SK-N-MC (cell line): ENCODE measurements around the gene CNNM3.
"Not testable (repeated sequence)": the region's sequence is repeated elsewhere in the genome, so short reads cannot be mapped to it uniquely, and the experiment has no call there.

Source experiments
- DNase-seq: peaks from one replicate; pipeline ENCODE4 v3.0.0-alpha.2; 2011; ENCODE audit warnings: low read depth, low spot score
- H3K27ac ChIP-seq: fragments of 200-600 bp; sonication (generic); 2 replicates; pipeline ENCODE4 v1.5.1; 2016; ENCODE audit warnings: mixed run types
- H3K36me3 ChIP-seq: fragments of 200-600 bp; sonication (generic); 2 replicates; pipeline ENCODE4 v1.6.1; 2017; ENCODE audit warnings: antibody characterized with exemption, low read length, mixed read lengths; ENCODE audit not compliant: insufficient read depth
- H3K4me3 ChIP-seq: fragments of 200-600 bp; sonication (generic); 2 replicates; pipeline ENCODE4 v1.5.1; 2016
- H3K9ac ChIP-seq: fragments of 200-600 bp; sonication (generic); 2 replicates; pipeline ENCODE4 v1.8.0; 2017; ENCODE audit warnings: mixed run types, mixed read lengths; ENCODE audit not compliant: insufficient read length
- H3K9me3 ChIP-seq: fragments of 200-600 bp; sonication (generic); 2 replicates; pipeline ENCODE4 v1.6.1; 2017; ENCODE audit warnings: low read depth, mild to moderate bottlenecking, antibody characterized with exemption, low read length, moderate library complexity, mixed read lengths
- EZH2 ChIP-seq: fragments of 200-600 bp; sonication (generic); IDR thresholded peaks from one replicate; pipeline ENCODE4 v1.6.1; 2017; ENCODE audit warnings: antibody characterized with exemption
- FOXP2 ChIP-seq: optimal IDR thresholded peaks from 2 replicates; pipeline ENCODE3; 2011; ENCODE audit warnings: mild to moderate bottlenecking, moderate library complexity; ENCODE audit not compliant: insufficient read depth; ENCODE audit errors: extremely low read length, control extremely low read depth
- POLR2AphosphoS5 ChIP-seq: IDR thresholded peaks from 2 replicates; pipeline ENCODE4 v1.6.1; 2012; ENCODE audit warnings: mild to moderate bottlenecking, low read depth, low read length, borderline replicate concordance

CNNM3 gene

DNA sequence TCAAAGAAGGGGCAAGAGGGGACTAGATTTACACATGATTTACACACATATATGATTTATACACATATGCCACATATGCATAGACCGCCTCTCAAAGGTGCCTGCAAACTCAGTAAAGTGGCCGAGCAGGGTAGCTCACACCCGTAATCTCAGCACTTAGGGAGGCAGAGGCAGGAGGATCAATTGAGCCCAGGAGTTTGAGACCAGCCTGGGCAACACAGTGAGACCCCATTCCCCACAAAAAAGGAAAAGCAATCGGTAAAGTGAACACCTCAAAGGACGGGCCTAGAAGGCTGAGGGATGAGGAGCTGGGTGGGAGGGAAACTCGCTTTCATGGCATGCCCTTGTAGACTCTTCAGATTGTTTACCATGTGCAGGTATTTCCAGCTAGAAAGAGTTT lies 36.6 kb downstream of the CNNM3 start:
- Histone ChIP-seq H3K4me3 (no peak overlapping the region), H3K36me3 (peaks cover 36% of the 10 kb centered on the region), H3K27ac (no peak overlapping the region), H3K9ac (no peak overlapping the region), H3K9me3 (no peaks in the 10 kb centered on the region)
- DNase-seq = no peak
- TF ChIP-seq FOXP2 (no peak), POLR2AphosphoS5 (no peak), EZH2 (no peak)

DNA sequence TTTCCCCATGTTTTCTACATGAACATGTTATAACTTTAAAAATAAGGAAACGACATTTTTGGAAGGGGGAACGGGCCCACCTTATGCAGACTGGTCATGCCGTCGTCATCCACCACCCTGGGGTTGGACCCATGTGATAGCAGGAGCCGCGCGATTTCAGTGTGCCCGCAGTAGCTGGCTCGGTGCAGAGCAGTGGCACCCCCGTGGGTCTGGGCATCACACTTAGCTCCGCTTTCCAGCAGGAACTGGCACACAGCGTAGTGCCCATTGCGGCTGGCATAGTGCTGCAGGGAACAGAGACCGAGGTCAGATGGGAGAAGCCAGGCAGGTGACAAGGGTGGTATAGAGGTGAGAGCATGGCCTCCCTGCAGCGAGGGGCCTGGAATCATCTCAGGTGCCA lies 37.3 kb downstream of the CNNM3 start:
- no peak for DNase-seq
- Histone ChIP-seq H3K9ac (no peak overlapping the region), H3K36me3 (peaks cover 30% of the 10 kb centered on the region), H3K27ac (no peak overlapping the region), H3K9me3 (no peaks in the 10 kb centered on the region), H3K4me3 (no peak overlapping the region)
- TF ChIP-seq FOXP2 (no peak), POLR2AphosphoS5 (no peak), EZH2 (no peak)

DNA sequence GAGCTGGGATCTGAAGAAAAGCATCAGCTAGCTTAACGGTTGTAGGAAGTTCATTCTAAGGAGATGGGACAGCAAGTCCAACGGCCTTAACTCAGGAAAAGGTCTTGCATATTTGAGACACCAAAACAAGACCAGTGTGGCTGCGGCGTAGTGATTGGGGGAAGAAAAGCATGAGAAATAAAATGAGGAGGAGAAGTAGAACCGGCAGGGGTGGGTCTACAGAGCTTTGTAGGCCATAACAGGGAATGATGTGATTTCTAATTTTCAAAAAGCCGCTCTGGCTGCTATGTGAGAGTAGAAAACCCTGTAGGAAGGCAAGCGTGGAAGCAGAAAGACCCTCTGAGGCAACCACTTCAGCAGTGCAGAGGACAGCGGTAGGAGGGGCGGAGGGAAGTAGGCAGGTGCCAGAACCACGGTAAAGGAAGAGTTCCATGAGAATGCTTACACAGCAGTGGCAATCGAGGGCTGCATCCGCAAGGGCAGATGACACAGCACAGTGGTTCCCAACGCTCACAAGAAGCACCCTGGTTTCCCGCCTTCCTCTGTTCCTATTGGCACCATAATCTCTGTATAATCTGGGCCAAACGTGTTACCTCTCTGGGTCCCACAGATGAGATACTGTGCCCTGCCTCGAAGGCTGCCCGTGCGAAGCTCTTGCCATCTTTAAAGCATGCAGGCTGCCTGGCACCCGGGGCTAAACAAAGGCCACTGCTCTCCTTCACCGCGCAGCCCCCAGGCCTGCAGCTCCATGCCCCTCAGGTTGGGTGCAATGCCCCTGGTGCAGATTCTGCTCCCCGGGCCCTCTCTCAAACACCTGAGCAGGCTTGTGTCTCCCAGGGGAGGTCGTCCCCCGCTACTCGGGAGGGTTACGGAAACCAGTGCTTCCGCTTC lies 41.0 kb downstream of the CNNM3 start:
- Histone ChIP-seq H3K36me3 (peaks cover 23% of the 10 kb centered on the region), H3K9ac (peak overlapping the region; percentile 84), H3K9me3 (no peaks in the 10 kb centered on the region), H3K4me3 (peak overlapping the region; percentile 99), H3K27ac (no peak overlapping the region)
- no peak for DNase-seq
- TF ChIP-seq EZH2 (no peak), POLR2AphosphoS5 (no peak; the same call in 1 of the 2 replicates), FOXP2 (no peak)

DNA sequence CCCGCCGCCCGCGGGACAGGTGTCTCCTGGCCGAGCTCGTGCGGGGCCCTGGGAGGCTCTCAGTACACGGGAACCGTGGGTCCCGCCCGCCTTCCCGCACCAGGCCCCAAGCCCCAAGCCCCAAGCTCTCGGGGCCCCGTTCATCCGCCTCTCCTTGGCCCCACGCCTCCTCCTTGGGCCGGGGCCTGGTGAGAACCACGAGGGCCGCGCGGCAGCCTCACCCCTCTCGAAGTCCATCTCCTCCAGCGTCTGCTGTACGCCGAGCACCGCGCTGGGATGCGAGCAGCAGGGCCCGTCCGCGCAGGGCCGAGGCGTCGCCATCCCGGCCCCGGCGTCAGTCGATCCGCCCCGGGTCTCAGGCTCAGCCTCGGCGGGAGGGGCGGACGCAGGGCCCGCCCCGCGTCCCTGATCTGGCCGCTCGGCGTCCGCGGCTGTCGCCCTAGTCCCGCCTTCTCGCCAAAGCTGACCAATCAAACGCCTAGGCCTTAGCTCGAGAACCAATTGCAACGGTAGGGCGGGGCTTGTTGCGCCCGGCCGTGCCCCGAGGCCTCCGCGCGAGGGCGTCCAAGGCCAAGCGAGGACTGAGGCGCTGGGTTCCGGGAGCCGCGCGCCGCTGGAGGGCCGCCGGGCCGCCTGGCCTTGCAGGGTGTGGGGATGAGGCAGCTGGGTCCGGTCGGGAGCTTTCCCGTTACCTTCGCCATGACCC lies 41.8 kb downstream of the CNNM3 start, which contains the start of gene ANKRD39:
ANKRD39 (minus strand) TSS at position 350 of the 706 bp plus-strand sequence; CDS start at position 321, 29 bp downstream.
- Histone ChIP-seq H3K27ac (no peak within 1 kb of the TSS), H3K36me3 (peaks cover 23% of the 10 kb centered on the region; the same call in 1 of the 2 replicates), H3K9ac (peak within 1 kb of the TSS; percentile 84), H3K4me3 (peak within 1 kb of the TSS; percentile 99), H3K9me3 (no peaks in the 10 kb centered on the region)
- TF ChIP-seq EZH2 (no peak), POLR2AphosphoS5 (peak; percentile 76; the same call in 1 of the 2 replicates), FOXP2 (peak; percentile 51)
- DNase-seq = peak; percentile 90

DNA sequence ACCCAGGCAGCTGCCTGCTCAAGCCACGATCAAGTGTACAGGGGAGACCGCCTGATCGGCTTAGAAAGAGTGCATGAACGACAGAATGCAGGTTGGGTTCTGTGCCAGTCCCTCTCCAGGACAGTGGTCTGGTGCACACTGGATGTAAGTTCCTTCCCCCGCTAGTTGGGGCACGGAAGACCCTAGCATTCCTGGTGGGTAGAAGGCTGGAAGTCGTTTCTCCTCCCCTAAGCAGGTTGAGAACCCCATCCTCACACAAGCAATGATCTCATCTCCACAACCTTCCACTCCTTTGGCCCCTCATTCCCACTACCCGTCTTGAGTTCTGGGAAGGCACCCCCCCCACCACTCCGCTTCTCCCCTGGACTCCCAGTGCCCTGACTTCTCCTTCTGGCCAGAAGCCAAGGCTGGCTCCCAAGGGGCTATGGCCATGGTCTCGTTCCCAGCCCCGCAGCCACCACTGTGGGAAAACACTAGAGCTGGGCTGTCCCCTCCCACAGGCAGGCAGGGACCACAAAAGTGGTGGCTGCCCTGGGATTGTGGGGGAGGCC lies 43.1 kb downstream of the CNNM3 start:
- H3K36me3 ChIP-seq = peaks cover 26% of the 10 kb centered on the region; the same call in 1 of the 2 replicates
- no peak overlapping the region for H3K27ac ChIP-seq
- DNase-seq = no peak
- H3K9me3 ChIP-seq = no peaks in the 10 kb centered on the region
- no peak for TF ChIP-seq FOXP2
- TF ChIP-seq POLR2AphosphoS5 = no peak
- no peak for TF ChIP-seq EZH2
- no peak overlapping the region for H3K9ac ChIP-seq
- no peak overlapping the region for H3K4me3 ChIP-seq

DNA sequence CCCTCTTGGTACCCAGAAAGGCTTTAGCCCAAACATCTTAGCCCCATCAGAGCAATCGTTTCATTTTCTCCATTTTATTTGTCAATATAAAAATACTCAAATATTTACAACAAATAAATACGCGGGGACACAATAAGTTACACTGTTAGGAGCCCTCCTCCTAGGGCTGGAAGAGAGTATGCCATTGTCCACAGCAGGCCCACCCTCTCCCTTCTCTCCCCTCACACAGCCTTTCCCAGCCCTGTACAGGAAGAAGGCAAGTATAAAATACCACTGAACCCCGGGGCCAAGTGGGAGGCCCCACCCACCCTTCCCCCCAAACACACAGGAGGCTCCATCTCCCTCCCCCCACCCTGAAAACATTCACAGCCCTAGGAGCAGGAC lies 43.6 kb downstream of the CNNM3 start:
- Histone ChIP-seq H3K4me3 (no peak overlapping the region), H3K36me3 (peaks cover 28% of the 10 kb centered on the region; the same call in 1 of the 2 replicates), H3K9ac (no peak overlapping the region), H3K9me3 (no peaks in the 10 kb centered on the region), H3K27ac (no peak overlapping the region)
- DNase-seq = no peak
- TF ChIP-seq EZH2 = no peak
- no peak for TF ChIP-seq POLR2AphosphoS5

DNA sequence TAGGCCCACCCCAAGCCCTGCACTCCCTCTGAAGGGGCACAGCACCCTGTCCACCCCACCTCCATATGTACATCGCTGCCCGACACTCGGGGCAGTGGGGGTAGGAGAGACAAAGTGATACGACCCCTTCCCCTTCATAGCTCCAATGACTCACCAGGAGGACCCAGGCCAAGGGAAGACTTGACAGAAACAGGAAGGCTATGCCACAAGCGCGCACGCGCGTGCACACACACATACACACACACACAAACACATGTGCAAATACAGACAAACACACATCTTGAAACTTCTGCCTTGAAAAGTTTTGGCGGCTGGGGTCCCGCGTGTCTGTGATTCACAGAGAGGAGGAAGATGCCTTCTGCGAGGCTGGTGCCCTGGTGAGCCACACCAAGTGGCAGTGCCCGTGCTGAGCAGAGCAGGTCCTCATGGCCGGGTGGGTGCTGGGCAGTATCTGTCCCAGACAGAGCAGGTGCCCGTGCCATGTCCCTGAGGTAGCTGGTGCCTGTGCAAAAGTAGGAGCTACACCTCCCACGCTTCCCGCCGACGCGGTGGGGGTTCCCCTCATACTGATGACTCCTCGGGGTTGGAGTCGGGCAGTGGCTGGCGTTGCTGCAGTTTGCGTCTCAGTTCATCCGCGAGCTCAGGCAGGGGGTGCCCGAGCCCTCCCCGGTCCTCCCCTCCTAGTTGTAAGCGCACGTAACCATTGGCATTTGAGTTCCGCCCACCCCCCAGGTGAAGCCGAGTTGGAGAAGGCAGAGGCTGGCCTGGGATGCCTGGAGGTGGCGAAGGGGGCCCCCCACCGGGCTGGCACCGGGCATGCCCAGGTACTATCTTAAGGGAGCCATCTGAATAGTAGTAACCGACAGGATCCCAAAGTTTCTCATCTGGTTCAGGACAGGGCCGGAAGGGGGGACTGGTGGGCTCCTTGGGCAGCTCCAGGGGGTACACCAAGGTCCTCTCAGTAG lies 44.3 kb downstream of the CNNM3 start:
- DNase-seq = no peak
- Histone ChIP-seq H3K27ac (no peak overlapping the region), H3K4me3 (no peak overlapping the region), H3K9ac (no peak overlapping the region), H3K36me3 (peaks cover 34% of the 10 kb centered on the region; the same call in 1 of the 2 replicates), H3K9me3 (no peaks in the 10 kb centered on the region)
- TF ChIP-seq POLR2AphosphoS5 (no peak), FOXP2 (no peak), EZH2 (no peak)

DNA sequence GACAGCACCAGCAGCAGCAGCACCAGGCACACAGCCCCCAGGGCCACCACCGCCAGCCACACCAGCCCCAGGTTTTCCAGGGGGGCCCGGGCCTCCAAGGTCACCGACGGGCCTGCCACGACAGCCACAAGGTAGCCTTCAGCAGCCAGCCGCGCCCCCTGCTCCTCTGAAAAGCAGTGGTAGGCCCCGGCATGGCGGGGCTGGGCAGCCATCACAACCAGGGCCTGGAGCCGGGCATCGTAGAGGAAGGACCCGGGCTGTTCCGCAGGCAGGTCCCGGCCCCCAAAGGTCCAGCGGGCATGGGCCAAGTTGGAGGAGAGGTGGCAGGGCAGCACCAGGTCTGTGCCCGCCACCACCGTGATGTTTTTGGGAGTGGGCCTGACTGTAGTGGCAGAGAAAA lies 45.0 kb downstream of the CNNM3 start:
- Histone ChIP-seq H3K27ac (no peak overlapping the region), H3K9me3 (no peaks in the 10 kb centered on the region), H3K36me3 (peaks cover 42% of the 10 kb centered on the region; the same call in 1 of the 2 replicates), H3K4me3 (no peak overlapping the region), H3K9ac (no peak overlapping the region)
- TF ChIP-seq EZH2 = no peak
- TF ChIP-seq FOXP2 = no peak
- TF ChIP-seq POLR2AphosphoS5 = no peak
- DNase-seq = no peak

DNA sequence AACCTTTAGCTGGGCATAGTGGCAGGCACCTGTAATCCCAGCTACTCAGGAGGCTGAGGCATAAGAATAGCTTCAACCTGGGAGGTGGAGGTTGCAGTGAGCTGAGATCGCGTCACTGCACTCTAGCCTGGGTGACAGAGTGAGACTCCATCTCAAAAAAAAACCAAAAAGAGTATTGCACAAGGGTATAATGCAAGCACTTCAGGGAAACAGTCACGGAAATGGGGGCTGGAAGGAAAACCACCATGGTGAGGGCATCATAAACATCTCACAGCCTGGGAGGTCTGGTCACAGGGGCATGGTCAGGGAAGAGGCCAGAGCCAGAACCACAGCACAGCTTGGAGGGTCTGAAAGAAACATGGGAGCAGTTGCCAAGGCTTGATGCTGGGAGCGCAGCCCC lies 47.0 kb downstream of the CNNM3 start:
- H3K4me3 ChIP-seq = not testable (repeated sequence)

More for the DNA sequence above, 47.0 kb downstream of the CNNM3 start:
- H3K36me3 ChIP-seq = peaks cover 47% of the 10 kb centered on the region; the same call in 1 of the 2 replicates
- not testable (repeated sequence) for DNase-seq, H3K9me3 ChIP-seq, H3K27ac ChIP-seq, H3K9ac ChIP-seq
